ENCODE measurements around the gene GTF2A1L.
"Not testable (repeated sequence)": the region's sequence is repeated elsewhere in the genome, so short reads cannot be mapped to it uniquely, and the experiment has no call there.

GTF2A1L gene

GRCh38 chr2:48614581-48614980 lies 3.1 kb upstream of the GTF2A1L start:
- not testable (repeated sequence) for DNase-seq

DNA sequence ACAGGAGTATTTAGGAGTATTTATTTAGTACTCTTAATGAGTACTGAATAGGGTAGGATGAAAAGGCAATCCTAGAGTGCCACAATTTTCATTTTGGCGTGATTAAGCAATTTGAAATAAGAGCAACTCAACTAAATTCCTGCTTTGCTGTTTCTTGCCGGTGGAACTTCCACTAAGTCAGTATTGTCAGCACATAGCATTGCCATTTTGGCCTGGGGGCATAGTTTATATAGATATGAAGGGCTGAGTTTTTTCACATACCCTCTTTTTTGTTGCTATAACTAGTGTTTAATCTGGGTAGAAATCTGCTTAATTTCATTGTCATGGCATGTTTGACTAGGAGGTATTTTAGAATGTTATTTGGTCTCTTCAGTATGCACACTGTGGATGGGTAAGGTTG lies 1.9 kb downstream of the GTF2A1L start:
- no peak for DNase-seq

DNA sequence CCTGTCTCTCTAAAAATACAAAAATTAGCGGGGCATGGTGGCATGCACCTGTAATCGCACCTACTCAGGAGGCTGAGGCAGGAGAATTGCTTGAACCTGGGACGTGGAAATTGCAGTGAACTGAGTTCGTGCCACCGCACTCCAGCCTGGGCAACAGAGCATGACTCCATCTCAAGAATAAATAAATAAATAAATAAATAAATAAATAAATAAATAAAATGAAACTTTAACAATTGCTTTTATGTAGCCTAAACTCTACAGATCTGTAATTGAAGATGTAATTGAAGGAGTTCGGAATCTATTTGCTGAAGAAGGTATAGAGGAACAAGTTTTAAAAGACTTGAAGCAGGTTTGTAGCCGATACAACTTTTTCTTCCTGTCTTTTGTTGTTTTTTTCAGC lies 2.9 kb downstream of the GTF2A1L start:
- no peak for DNase-seq

GRCh38 chr2:48622691-48623090 lies 5.0 kb downstream of the GTF2A1L start:
- DNase-seq: not testable (repeated sequence)

DNA sequence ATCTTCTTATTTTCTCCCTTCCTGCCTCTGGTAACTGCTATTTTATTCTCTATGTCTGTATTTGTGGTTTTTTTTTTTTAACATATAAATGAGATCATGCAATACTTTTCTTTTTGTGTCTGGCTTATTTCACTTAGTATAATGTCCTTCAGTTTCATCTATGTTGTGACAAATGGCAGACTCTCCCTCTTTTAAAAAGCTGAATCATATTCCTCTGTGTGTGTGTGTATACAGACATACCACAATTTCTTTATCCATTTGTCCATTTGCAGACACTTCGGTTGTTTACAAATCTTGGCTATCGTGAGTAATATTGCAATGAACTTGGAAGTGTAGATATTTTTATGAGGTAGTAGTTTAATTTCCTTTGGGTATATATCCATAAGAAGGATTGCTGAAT lies 7.0 kb downstream of the GTF2A1L start:
- no peak for DNase-seq

GRCh38 chr2:48626047-48626446 lies 8.4 kb downstream of the GTF2A1L start:
- DNase-seq: no peak

DNA sequence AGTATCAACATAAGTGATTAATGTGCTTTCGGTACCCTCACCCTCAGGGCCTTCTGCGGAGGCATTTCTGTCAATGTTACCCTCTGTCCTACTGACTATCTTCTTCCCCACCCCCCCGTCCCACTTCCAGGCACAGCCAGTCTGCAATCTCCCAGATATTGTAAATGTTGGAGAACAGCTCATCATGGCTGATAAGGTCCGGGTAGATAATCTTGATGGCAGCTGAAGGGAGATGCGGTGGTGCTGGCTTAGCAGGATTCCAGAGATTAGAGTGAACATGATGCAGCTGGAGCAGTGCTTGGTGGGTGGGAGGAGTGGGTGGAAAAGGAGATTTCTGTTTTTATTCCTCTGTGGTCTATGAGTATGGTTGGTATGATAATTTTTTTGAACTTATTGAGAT lies 15.5 kb downstream of the GTF2A1L start:
- no peak for DNase-seq

DNA sequence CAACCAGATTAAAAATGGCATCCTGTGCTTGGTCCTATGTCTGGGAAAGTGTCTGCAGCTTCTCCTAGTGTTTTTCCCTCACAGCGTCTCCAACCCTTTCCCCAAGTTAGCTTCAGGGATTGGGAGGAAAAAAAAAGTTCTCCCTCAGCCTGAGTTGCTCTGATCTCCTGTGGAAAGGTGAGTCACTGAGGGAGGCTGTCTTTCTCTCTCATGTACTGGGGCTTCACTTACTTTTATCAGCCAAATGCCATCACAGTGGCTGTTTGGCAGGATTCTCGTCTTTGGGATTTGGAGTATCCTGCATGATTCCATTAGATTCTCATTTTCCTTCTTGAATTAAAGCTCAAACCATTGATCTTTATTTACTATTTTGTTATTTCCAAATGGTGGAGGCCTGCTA lies 18.1 kb downstream of the GTF2A1L start:
- no peak for DNase-seq

DNA sequence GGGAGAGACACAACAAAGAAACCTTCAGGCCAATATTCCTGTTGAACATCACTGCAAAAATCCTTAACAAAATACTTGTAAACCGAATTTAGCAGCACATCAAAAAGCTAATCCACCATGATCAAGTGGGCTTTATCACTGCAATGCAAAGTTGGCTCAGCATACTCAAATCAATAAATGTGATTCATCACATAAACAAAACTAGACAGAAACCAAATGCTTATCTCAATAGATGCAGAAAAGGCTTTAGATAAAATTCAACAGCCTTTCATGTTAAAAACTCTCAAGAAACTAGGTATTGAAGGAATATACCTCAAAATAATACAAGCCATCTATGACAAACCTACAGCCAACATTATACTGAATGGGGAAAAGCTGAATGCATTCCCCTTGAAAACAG lies 20.6 kb downstream of the GTF2A1L start:
- no peak for DNase-seq

DNA sequence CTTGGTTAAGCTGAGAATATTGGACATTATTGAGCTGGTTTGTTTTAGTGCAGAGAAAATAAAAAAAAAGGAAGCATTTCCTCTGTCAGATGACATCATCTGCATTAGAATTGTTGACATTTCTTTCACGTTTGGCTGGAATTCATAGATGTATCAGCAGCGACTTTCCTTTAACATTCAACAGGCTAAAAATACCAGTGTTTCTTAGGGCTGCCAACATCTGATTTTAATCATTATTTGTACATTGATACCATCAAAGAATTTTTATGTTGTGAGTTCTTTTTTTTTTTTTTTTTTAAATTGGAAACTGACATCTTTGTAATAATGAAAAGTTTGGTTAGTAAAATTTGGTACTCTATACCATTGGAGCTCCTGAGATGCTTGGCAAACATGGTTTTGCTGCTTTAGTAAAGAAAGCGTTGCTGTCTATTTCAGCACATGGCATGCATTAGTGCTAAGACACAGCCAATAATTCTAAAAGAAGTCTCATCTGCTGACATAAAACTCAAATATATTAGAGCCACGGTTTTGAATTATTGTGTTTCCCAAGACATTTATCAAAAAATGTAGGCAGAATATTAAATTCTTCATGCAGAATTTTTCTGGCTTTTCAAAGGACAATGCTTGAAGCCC lies 33.6 kb downstream of the GTF2A1L start:
- no peak for DNase-seq

DNA sequence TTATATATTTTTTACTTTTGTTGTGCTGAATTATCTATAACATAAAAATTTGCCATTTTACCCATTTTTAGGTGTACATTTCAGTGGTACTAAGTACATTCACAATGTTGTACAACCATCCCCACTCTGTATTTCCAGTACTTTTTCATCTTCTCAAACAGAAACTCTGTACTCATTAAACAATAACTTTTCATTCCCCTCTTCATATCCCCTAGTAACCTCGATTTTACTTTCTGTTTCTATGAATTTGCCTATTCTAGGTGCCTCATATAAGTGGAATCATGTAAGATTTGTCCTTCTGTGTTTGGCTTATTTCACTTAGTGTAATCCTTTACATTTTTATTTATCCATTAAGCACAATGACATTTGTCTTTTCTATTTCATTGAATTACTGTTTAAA lies 51.3 kb downstream of the GTF2A1L start:
- no peak for DNase-seq

GRCh38 chr2:48673581-48673980 lies 55.9 kb downstream of the GTF2A1L start:
- DNase-seq: no peak

DNA sequence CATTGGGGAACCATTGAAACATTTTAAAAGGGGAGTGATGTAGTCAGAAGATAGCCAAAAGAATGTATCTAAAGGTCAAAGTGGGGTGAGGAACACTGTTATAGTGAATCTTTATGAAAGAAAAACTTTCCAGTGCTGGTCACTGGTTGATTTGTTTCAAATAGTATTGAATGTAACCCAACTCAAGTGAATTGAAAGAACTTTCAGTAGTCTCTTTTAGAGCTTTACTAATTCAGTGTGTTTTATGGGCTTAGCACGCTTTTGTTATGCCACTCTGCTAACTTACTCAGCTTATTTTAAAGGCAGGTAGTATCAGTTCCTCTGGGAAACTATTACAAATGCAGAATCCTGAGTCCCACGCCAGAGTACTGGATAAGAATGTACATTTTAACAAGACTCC lies 57.3 kb downstream of the GTF2A1L start:
- DNase-seq: no peak

DNA sequence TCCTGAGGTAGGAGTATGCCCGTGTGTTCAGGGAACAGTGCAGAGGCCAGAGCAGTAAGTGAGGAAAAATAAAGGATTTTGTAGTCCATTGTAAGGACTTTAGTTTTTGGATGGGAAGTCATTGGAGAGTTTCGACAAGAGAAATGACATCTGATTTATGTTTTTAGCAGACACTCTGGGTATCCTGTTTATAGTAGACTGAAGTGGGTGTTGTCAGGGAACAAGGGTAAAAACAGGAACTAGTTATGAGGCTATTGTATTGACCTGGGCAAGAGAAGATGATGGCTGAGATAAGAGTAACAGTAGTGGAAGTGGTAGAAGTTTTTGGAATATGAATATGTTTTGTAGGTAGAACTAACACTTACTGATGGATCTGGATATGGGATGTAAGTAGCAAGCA lies 59.8 kb downstream of the GTF2A1L start:
- DNase-seq: no peak

DNA sequence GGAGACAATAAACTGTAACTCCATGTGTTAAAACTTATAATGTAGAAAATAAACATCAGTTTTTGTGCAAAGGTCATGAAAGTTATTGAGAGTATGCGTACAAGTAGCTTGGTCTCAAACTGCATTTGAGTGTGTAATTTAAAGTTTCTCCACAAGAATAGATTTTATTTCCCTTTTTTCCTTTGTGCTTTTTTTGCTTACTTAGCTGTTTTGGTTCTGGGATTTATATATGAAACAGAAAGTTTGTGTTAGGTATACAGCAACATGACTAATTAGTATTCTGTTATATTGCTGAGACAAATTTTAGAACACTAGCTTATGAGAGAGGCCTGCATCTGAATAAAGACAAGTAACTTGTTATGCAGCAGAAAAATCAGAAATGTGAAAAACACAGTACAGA lies 67.5 kb downstream of the GTF2A1L start:
- no peak for DNase-seq

GRCh38 chr2:48691935-48692691 lies 74.5 kb downstream of the GTF2A1L start:
- no peak for DNase-seq

GRCh38 chr2:48693066-48693465 lies 75.4 kb downstream of the GTF2A1L start:
- no peak for DNase-seq

- no peak for DNase-seq
These were observed 76.0 kb downstream of the GTF2A1L start for GRCh38 chr2:48693645-48694044.

DNA sequence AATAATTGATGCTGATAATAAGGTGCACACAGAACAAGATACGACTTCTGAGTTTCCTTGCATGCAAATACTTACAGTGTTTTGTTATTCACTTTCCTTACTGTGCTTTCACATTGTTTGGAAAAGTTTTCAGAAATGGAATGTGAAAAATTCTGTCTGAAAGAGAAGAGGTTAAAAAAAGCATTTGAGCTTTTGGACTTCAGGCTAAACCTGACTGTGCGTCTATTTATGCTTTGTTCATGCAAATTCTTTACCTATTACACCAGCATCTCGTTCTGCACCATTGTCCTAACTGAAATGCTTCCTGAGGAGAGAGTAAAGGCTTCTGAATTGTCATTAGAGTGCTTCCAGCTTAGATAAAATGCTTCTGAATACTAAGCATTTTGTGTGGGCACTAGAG lies 76.5 kb downstream of the GTF2A1L start:
- no peak for DNase-seq

DNA sequence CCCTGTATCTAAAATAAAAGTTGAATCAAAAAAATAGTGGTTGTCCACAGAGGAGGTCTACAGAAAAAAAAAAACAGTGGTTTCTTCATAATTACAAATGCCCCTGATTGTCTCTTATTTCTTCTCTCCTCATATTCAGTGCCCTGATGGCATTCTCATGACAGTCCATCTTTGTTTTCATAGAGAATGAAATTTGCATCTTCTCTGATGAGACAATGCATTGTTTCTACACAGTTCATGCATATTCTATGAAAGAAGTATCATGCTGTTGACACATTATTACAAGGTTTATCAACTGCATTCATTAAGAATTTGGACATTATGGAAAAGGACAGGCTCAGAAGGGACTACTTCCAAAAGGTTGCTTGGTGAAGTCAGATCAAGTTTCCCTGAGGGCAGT lies 78.3 kb downstream of the GTF2A1L start:
- DNase-seq: no peak

GRCh38 chr2:48696881-48697280 lies 79.2 kb downstream of the GTF2A1L start:
- no peak for DNase-seq

- no peak for DNase-seq
These were observed 81.8 kb downstream of the GTF2A1L start for GRCh38 chr2:48699348-48699930.

DNA sequence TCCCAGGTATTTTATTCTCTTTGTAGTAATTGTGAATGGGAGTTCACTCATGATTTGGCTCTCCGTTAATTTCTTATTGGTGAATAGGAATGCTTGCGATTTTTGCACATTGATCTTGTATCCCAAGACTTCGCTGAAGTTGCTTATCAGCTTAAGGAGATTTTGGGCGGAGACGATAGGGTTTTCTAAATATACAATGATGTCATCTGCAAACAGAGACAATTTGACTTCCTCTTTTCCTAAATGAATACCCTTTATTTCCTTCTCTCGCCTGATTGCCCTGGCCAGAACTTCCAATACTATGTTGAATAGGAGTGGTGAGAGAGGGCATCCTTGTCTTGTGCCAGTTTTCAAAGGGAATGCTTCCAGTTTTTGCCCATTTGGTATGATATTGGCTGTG lies 86.0 kb downstream of the GTF2A1L start:
- not testable (repeated sequence) for DNase-seq

DNA sequence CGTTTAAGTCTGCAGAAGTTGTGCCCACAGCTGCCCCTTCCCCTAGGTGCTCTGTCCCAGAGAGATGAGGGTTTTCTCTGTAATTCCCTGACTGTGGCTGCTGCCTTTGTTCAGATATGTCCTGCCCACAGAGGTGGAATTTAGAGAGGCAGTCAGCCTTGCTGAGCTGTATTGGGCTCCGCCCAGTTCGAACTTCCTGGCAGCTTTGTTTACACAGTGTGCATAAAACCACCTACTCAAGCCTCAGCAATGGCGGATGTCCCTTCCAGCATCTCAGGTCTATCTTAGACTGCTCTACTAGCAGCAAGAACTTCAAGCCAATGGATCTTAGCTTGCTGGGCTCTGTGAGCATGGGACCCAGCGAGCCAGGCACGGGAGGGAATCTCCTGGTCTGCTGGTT lies 89.8 kb downstream of the GTF2A1L start:
- no peak for DNase-seq
